IMR-90 (cell line): ENCODE data around the gene ZNF841. TPM values are rescaled to one million over a fixed set of nuclear protein-coding genes. Genes with fewer than 3 reads are reported as not detected.

Experiments
- ATAC-seq: fragments of 200-7000 bp; cut with Tn5 transposase; 2 replicates; pipeline ENCODE4 v1.9.1; 2020; ENCODE audit warnings: low read depth, mild to moderate bottlenecking, moderate library complexity
- BruUV-seq: library from RNA; stranded (reverse); fragments of 400-500 nt; replicated peaks from 2 replicates; lab custom pipeline; 2021; lab: Mats Ljungman, UMichigan
- CTCF ChIA-PET: fragments of 300-600 bp; formaldehyde crosslinking; extraction: SDS; loops from one replicate; lab custom pipeline; 2021; ENCODE audit warnings: antibody characterized with exemption; lab: Yijun Ruan, JAX
- POLR2A ChIA-PET: fragments of 300-600 bp; sonication (Branson Sonifier 250); formaldehyde crosslinking; loops from one replicate; lab custom pipeline; 2022; ENCODE audit warnings: antibody characterized with exemption; ENCODE audit not compliant: unreplicated experiment; lab: Charles Lee
- DNase-seq: peaks from one replicate; pipeline ENCODE4 v3.0.0; 2013
- H2AFZ ChIP-seq: replicated peaks from 2 replicates; pipeline ENCODE3; 2013; ENCODE audit warnings: low read length, mild to moderate bottlenecking; ENCODE audit not compliant: poor library complexity
- H2AK5ac ChIP-seq: 2 replicates; pipeline ENCODE4 v1.6.1; 2013; ENCODE audit warnings: low read depth, low read length, inconsistent platforms
- H2AK9ac ChIP-seq: replicated peaks from 2 replicates; pipeline ENCODE3; 2013; ENCODE audit warnings: mild to moderate bottlenecking, low read depth, low read length, moderate library complexity; ENCODE audit not compliant: poor library complexity
- H2BK120ac ChIP-seq: 2 replicates; pipeline ENCODE4 v1.6.1; 2013; ENCODE audit warnings: low read depth, low read length, inconsistent platforms
- H2BK15ac ChIP-seq: 3 replicates; pipeline ENCODE4 v1.6.1; 2013; ENCODE audit warnings: low read depth, low read length, inconsistent platforms
- H2BK20ac ChIP-seq: 2 replicates; pipeline ENCODE4 v1.6.1; 2013; ENCODE audit warnings: low read depth, mild to moderate bottlenecking, inconsistent platforms, low read length, moderate library complexity
- H2BK5ac ChIP-seq: 2 replicates; pipeline ENCODE4 v1.6.1; 2013; ENCODE audit warnings: mild to moderate bottlenecking, low read depth, low read length, inconsistent platforms; ENCODE audit not compliant: poor library complexity, severe bottlenecking
- H3K14ac ChIP-seq: replicated peaks from 2 replicates; pipeline ENCODE4 v1.6.1; 2013; ENCODE audit warnings: low read depth, low read length, inconsistent platforms
- H3K18ac ChIP-seq: 2 replicates; pipeline ENCODE4 v1.6.1; 2013; ENCODE audit warnings: low read depth, low read length, control low read depth
- H3K23ac ChIP-seq: 2 replicates; pipeline ENCODE4 v1.6.1; 2013; ENCODE audit warnings: low read depth, low read length, inconsistent platforms
- H3K27ac ChIP-seq: 2 replicates; pipeline ENCODE4 v1.5.1; 2013; ENCODE audit warnings: mild to moderate bottlenecking, control low read depth, low read length; ENCODE audit not compliant: insufficient read depth
- H3K27me3 ChIP-seq: 2 replicates; pipeline ENCODE4 v1.6.1; 2013; ENCODE audit warnings: low read length; ENCODE audit not compliant: control insufficient read depth, insufficient read depth
- H3K36me3 ChIP-seq: 2 replicates; pipeline ENCODE4 v1.6.1; 2013; ENCODE audit warnings: low read length, mixed read lengths; ENCODE audit not compliant: control insufficient read depth, insufficient read depth
- H3K4ac ChIP-seq: 2 replicates; pipeline ENCODE4 v1.6.1; 2013; ENCODE audit warnings: low read depth, low read length, inconsistent platforms
- H3K4me1 ChIP-seq: 2 replicates; pipeline ENCODE4 v1.6.1; 2013; ENCODE audit warnings: low read length, mixed read lengths; ENCODE audit not compliant: control insufficient read depth, insufficient read depth
- H3K4me2 ChIP-seq: 2 replicates; pipeline ENCODE4 v1.6.1; 2013; ENCODE audit warnings: low read depth, mild to moderate bottlenecking, control low read depth, low read length, moderate library complexity
- H3K4me3 ChIP-seq: 2 replicates; pipeline ENCODE4 v1.5.1; 2013; ENCODE audit warnings: low read depth, mild to moderate bottlenecking, control low read depth, low read length, moderate library complexity; ENCODE audit not compliant: insufficient read depth
- H3K56ac ChIP-seq: 2 replicates; pipeline ENCODE4 v1.6.1; 2013; ENCODE audit warnings: low read length, inconsistent platforms; ENCODE audit not compliant: insufficient read depth; ENCODE audit errors: extremely low read depth
- H3K79me1 ChIP-seq, 2 experiments: 2 replicates each; pipeline ENCODE4 v1.6.1; 2013; ENCODE audit warnings: low read length in 2 of 2, inconsistent platforms in 1 of 2, low read depth in 1 of 2
- H3K9ac ChIP-seq: 2 replicates; pipeline ENCODE4 v1.6.1; 2013; ENCODE audit warnings: low read depth, low read length, control low read depth
- H3K9me1 ChIP-seq: 2 replicates; pipeline ENCODE4 v1.6.1; 2013; ENCODE audit warnings: low read length, inconsistent platforms; ENCODE audit not compliant: insufficient read depth
- H3K9me3 ChIP-seq: 2 replicates; pipeline ENCODE4 v1.6.1; 2013; ENCODE audit warnings: low read length; ENCODE audit not compliant: control insufficient read depth, insufficient read depth
- H4K20me1 ChIP-seq: 2 replicates; pipeline ENCODE4 v1.6.1; 2013; ENCODE audit warnings: low read length, inconsistent platforms; ENCODE audit not compliant: insufficient read depth
- H4K5ac ChIP-seq: 2 replicates; pipeline ENCODE4 v1.6.1; 2013; ENCODE audit warnings: mild to moderate bottlenecking, low read depth, low read length, control low read depth
- H4K8ac ChIP-seq, 2 experiments: 2 replicates each; pipeline ENCODE4 v1.6.1; 2013; ENCODE audit warnings: low read depth in 2 of 2, low read length in 2 of 2, control low read depth in 1 of 2, inconsistent platforms in 1 of 2
- H4K91ac ChIP-seq: 2 replicates; pipeline ENCODE4 v1.6.1; 2013; ENCODE audit warnings: low read depth, low read length, inconsistent platforms; ENCODE audit not compliant: insufficient read depth
- BHLHE40 ChIP-seq: fragments of 150-350 bp; IDR thresholded peaks from 2 replicates; pipeline ENCODE4 v1.6.1; 2016; ENCODE audit warnings: mild to moderate bottlenecking, low read depth, low read length
- CEBPB ChIP-seq: IDR thresholded peaks from 2 replicates; pipeline ENCODE4 v1.6.1; 2012; ENCODE audit warnings: low read depth, low read length, improper control_type of control experiment
- CHD1 ChIP-seq: IDR thresholded peaks from 2 replicates; pipeline ENCODE4 v1.6.1; 2012; ENCODE audit warnings: low read depth, low read length, improper control_type of control experiment
- FOS ChIP-seq: fragments of 150-350 bp; IDR thresholded peaks from 2 replicates; pipeline ENCODE4 v1.6.1; 2016; ENCODE audit warnings: low read depth, low read length
- MAZ ChIP-seq: IDR thresholded peaks from 2 replicates; pipeline ENCODE4 v1.6.1; 2012; ENCODE audit warnings: low read depth, mild to moderate bottlenecking, low read length, improper control_type of control experiment, moderate library complexity, borderline replicate concordance
- MXI1 ChIP-seq: IDR thresholded peaks from 2 replicates; pipeline ENCODE4 v1.6.1; 2012; ENCODE audit warnings: low read depth, mild to moderate bottlenecking, low read length, moderate library complexity, borderline replicate concordance
- NFE2L2 ChIP-seq: fragments of 150-350 bp; IDR thresholded peaks from 2 replicates; pipeline ENCODE4 v1.6.1; 2016; ENCODE audit warnings: low read depth, mild to moderate bottlenecking, low read length
- POLR2A ChIP-seq: IDR thresholded peaks from 2 replicates; pipeline ENCODE4 v1.6.1; 2012; ENCODE audit warnings: mild to moderate bottlenecking, low read depth, low read length
- RCOR1 ChIP-seq: IDR thresholded peaks from 2 replicates; pipeline ENCODE4 v1.6.1; 2012; ENCODE audit warnings: mild to moderate bottlenecking, low read length, improper control_type of control experiment; ENCODE audit not compliant: insufficient replicate concordance
- RFX5 ChIP-seq: IDR thresholded peaks from 2 replicates; pipeline ENCODE4 v1.8.0; 2012; ENCODE audit warnings: low read depth, mild to moderate bottlenecking, low read length, moderate library complexity
- SMC3 ChIP-seq: fragments of 150-350 bp; IDR thresholded peaks from 2 replicates; pipeline ENCODE4 v1.6.1; 2016; ENCODE audit warnings: low read depth, mild to moderate bottlenecking, antibody characterized with exemption, low read length, moderate library complexity
- WGBS, 2 experiments: methylation state at CpG; one replicate each; pipeline versions ENCODE4 v1.1.5 to v1.1.7; 2013; ENCODE audit warnings: missing lambda C conversion rate in 2 of 2; ENCODE audit not compliant: insufficient read length in 1 of 2; ENCODE audit errors: extremely low coverage in 2 of 2; 5-methylcytosine and 5-hydroxymethylcytosine counted together
- dilution Hi-C: fragments of 300-500 bp; cut with HindIII; formaldehyde crosslinking; loops from one replicate; pipeline ENCODE4 v1.14.3; 2018; ENCODE audit warnings: low sequenced_read_pairs; ENCODE audit not compliant: unreplicated experiment
- in situ Hi-C: fragments of 300-500 bp; cut with MboI; formaldehyde crosslinking; loops from 3 replicates; pipeline ENCODE4 v1.14.3; 2019; ENCODE audit warnings: low sequenced_read_pairs, inconsistent platforms, mixed read lengths
- intact Hi-C: fragments of 100-400 bp; cut with micrococcal nuclease; formaldehyde crosslinking; loops from 2 replicates; pipeline ENCODE4 v1.10.0; 2022
- polyA plus RNA-seq, 3 experiments: library from polyadenylated mRNA; depleted of rRNA; stranded (reverse); fragments of >200 nt; gene quantifications; 2 replicates each; pipeline ENCODE4 v1.2.3, GENCODE V29; 2012; ENCODE audit warnings: low replicate concordance in 1 of 3
- total RNA-seq: library from RNA; depleted of rRNA; stranded (reverse); fragments of >200 nt; gene quantifications from 2 replicates; pipeline ENCODE4 v1.2.3, GENCODE V29; 2012
- TF ChIP-seq, protein P1 (sequence below): fragments of 150-350 bp; IDR thresholded peaks from 2 replicates; pipeline ENCODE4 v1.6.1; 2017; ENCODE audit warnings: mild to moderate bottlenecking, antibody characterized with exemption, low read length, low read depth
- TF ChIP-seq, protein P2 (sequence below): fragments of 150-350 bp; IDR thresholded peaks from 2 replicates; pipeline ENCODE4 v1.6.1; 2016; ENCODE audit warnings: low read depth, mild to moderate bottlenecking, low read length, moderate library complexity, borderline replicate concordance
- TF ChIP-seq, protein P3 (sequence below): conservative IDR thresholded peaks from 2 replicates; pipeline ENCODE4 v1.5.1; 2012; ENCODE audit warnings: mild to moderate bottlenecking, low read depth, low read length, improper control_type of control experiment

Gene ZNF841
- total and polyA plus RNA-seq, 2 of the 4 experiments (the other 2 are of a cell fraction) = 8.5 to 28.9 TPM

DNA sequence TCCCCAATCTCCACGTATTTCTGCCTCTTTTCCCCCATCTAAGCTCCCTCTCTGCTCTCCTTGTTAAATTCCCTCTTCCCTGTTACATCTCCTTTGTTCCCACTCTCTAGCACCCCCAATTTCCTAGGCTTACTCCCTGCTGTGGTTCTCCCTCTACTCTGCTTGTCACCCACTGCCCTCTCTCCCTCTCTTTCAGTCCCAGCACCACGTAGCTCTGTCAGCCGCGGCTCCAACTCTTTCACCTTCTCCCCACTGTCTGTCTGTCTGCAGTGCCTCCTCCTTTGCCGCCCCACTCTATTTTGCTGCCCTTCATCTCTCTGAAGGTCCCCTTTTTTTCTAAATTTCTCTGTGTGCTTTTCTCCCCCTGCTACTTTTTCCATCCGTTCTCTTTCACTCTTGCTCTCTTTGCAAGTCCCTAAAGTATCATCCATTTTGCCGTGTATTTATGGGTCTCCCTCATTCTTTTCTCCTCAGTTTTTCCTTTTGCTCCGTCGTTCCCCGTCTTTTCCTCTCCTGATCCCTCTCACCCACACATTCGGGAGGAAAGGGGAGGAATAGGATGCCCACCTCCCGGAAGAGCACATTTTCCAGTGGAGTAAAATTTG is 937 bp downstream of the ZNF841 start:
- dilution Hi-C loops = no loop called here

More for the DNA sequence above, 937 bp downstream of the ZNF841 start:
- no peak for DNase-seq
- TF ChIP-seq RFX5 (no peak), SMC3 (no peak), RCOR1 (no peak), BHLHE40 (no peak), NFE2L2 (no peak), MXI1 (no peak), FOS (no peak), POLR2A (no peak), CEBPB (no peak), MAZ (no peak), CHD1 (no peak)
- TF ChIP-seq, protein P1, sequence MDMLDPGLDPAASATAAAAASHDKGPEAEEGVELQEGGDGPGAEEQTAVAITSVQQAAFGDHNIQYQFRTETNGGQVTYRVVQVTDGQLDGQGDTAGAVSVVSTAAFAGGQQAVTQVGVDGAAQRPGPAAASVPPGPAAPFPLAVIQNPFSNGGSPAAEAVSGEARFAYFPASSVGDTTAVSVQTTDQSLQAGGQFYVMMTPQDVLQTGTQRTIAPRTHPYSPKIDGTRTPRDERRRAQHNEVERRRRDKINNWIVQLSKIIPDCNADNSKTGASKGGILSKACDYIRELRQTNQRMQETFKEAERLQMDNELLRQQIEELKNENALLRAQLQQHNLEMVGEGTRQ = no peak
- TF ChIP-seq, protein P2, sequence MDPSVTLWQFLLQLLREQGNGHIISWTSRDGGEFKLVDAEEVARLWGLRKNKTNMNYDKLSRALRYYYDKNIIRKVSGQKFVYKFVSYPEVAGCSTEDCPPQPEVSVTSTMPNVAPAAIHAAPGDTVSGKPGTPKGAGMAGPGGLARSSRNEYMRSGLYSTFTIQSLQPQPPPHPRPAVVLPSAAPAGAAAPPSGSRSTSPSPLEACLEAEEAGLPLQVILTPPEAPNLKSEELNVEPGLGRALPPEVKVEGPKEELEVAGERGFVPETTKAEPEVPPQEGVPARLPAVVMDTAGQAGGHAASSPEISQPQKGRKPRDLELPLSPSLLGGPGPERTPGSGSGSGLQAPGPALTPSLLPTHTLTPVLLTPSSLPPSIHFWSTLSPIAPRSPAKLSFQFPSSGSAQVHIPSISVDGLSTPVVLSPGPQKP = no peak
- TF ChIP-seq, protein P3, sequence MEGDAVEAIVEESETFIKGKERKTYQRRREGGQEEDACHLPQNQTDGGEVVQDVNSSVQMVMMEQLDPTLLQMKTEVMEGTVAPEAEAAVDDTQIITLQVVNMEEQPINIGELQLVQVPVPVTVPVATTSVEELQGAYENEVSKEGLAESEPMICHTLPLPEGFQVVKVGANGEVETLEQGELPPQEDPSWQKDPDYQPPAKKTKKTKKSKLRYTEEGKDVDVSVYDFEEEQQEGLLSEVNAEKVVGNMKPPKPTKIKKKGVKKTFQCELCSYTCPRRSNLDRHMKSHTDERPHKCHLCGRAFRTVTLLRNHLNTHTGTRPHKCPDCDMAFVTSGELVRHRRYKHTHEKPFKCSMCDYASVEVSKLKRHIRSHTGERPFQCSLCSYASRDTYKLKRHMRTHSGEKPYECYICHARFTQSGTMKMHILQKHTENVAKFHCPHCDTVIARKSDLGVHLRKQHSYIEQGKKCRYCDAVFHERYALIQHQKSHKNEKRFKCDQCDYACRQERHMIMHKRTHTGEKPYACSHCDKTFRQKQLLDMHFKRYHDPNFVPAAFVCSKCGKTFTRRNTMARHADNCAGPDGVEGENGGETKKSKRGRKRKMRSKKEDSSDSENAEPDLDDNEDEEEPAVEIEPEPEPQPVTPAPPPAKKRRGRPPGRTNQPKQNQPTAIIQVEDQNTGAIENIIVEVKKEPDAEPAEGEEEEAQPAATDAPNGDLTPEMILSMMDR = no peak
- Histone ChIP-seq H3K36me3 (peaks cover 19% of the 10 kb centered on the region), H3K18ac (peak overlapping the region; percentile 43; the same call in 1 of the 2 replicates), H3K27ac (peak overlapping the region; percentile 88), H2BK15ac (no peak overlapping the region), H4K8ac (no peak overlapping the region; a peak in 1 of 4 replicates), H4K5ac (peak overlapping the region; percentile 98; the same call in 1 of the 2 replicates), H3K23ac (peak overlapping the region; percentile 96; the same call in 1 of the 2 replicates), H3K4ac (0 out of 2 replicates have a peak overlapping the region, but pooled peaks have one; percentile 89), H2AK5ac (peak overlapping the region; percentile 74; the same call in 1 of the 2 replicates), H3K27me3 (no peaks in the 10 kb centered on the region), H3K4me3 (peak overlapping the region; percentile 94), H3K4me2 (peak overlapping the region; percentile 99), H3K9me3 (peaks cover 36% of the 10 kb centered on the region), H3K79me1 (peaks cover 11 to 22% of the 10 kb centered on the region in 2 experiments), H2AFZ (peak overlapping the region; percentile 91), H2BK20ac (no peak overlapping the region), H3K9ac (peak overlapping the region; percentile 99), H4K91ac (no peak overlapping the region), H2AK9ac (peak overlapping the region; percentile 93), H2BK5ac (no peak overlapping the region), H3K4me1 (peaks cover 3% of the 10 kb centered on the region; the same call in 1 of the 2 replicates), H4K20me1 (no peaks in the 10 kb centered on the region), H3K14ac (peak overlapping the region; percentile 83; the same call in 1 of the 2 replicates), H3K9me1 (no peaks in the 10 kb centered on the region), H2BK120ac (no peak overlapping the region), H3K56ac (no peak overlapping the region)
- ATAC-seq = 0 out of 2 replicates have a peak, but pooled peaks have one; percentile 7
- WGBS, 2 experiments = 5% methylated on average over 2 of the region's 12 CpGs; no CpG with 5 or more reads in 1 of the 2 experiments
- POLR2A ChIA-PET = no interaction called here
- intact Hi-C loops (loop anchor here (2.0 kb wide), 1 partner anchor 142 kb away; no protein-coding TSS in a partner anchor), in situ Hi-C loops (no loop called here)
- no TSS peak for BruUV-seq
- CTCF ChIA-PET = no interaction called here
